Adrenal gland (tissue), 5 donors: ENCODE results near the gene TGFA.

Experiments
- POLR2A ChIP-seq, 2 donors: fragments of 450-650 bp; IDR thresholded peaks; one replicate each; pipeline ENCODE4 v1.6.1; 2017; ENCODE audit warnings: antibody characterized with exemption in 2 of 2, mild to moderate bottlenecking in 2 of 2, moderate library complexity in 1 of 2
- TF ChIP-seq, protein P1 (sequence below), 6 experiments: fragments of 450-650 bp in 4 of 6; fragments of 200-600 bp in 2 of 6; sonication (generic) in 1 of 6; IDR thresholded peaks; 1 replicate in 5 of 6; 2 replicates in 1 of 6; pipeline versions ENCODE4 v1.5.1 to v1.8.0; 2016 to 2021; ENCODE audit warnings: antibody characterized with exemption in 6 of 6, mild to moderate bottlenecking in 2 of 6, moderate library complexity in 1 of 6
- donor health status: DM: no; HTN: no; CAD: no.

DNA sequence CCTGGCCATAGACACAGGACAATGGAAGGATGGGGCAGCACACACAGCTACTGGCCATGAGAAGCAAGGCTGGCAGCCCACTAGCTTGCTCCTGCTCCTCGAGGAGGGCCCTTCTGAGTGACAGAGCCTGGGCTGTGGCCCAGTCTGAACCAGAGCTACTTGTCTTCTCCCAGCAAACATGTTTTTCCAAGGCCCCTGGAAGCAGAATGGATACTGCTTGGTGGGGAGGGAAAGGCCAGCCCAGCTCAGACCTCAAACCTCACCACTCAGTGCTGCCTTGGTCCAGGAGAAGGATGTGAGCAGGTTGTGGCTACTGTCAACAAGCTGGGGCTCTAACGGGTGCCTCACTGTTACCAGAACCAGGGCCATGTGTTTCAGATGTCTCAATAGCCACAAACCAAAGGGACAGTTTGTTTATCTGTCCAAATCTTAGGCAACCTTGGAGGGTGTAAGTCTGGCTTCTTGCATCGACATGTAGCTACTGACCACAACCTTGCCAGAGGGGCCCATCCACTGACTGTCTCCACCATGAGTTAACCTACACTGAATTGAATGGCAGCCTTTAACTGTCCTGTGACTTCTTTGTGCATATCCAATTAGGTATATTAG is 98.6 kb downstream of the TGFA start:
- TF ChIP-seq, protein P1, sequence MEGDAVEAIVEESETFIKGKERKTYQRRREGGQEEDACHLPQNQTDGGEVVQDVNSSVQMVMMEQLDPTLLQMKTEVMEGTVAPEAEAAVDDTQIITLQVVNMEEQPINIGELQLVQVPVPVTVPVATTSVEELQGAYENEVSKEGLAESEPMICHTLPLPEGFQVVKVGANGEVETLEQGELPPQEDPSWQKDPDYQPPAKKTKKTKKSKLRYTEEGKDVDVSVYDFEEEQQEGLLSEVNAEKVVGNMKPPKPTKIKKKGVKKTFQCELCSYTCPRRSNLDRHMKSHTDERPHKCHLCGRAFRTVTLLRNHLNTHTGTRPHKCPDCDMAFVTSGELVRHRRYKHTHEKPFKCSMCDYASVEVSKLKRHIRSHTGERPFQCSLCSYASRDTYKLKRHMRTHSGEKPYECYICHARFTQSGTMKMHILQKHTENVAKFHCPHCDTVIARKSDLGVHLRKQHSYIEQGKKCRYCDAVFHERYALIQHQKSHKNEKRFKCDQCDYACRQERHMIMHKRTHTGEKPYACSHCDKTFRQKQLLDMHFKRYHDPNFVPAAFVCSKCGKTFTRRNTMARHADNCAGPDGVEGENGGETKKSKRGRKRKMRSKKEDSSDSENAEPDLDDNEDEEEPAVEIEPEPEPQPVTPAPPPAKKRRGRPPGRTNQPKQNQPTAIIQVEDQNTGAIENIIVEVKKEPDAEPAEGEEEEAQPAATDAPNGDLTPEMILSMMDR (IDR thresholded peaks at IDR 0.05), result no peak
- TF ChIP-seq POLR2A (IDR thresholded peaks at IDR 0.05), result no peak
